Body of pancreas (tissue), 4 donors: ENCODE measurements around the gene MSH2. TPM values are rescaled to one million over a fixed set of nuclear protein-coding genes. Genes with fewer than 3 reads are reported as not detected.
"Not testable (repeated sequence)": the region's sequence is repeated elsewhere in the genome, so short reads cannot be mapped to it uniquely, and the experiment has no call there.

ENCODE experiments used
- ATAC-seq: fragments of 150-250 bp; one replicate; pipeline ENCODE4 v1.9.1; 2016
- DNase-seq, 4 donors: peaks; one replicate each; pipeline ENCODE4 v3.0.0-alpha.2; 2019
- H3K27ac ChIP-seq, 4 donors: fragments of 200-600 bp; sonication (generic); 1 replicate in 3 of 4; 2 replicates in 1 of 4; pipeline versions ENCODE4 v1.5.1 to v1.6.1; 2016 to 2019; ENCODE audit warnings: mild to moderate bottlenecking in 1 of 4, mixed read lengths in 1 of 4, moderate library complexity in 1 of 4
- H3K27me3 ChIP-seq, 2 donors: fragments of 200-600 bp; sonication (generic); one replicate each; pipeline ENCODE4 v1.6.0; 2016; ENCODE audit warnings: mild to moderate bottlenecking in 1 of 2
- H3K36me3 ChIP-seq, 2 donors: fragments of 200-600 bp; sonication (generic); replicated peaks in 1 of 2; 2 replicates each; pipeline ENCODE4 v1.5.1; 2016; ENCODE audit warnings: low read depth in 2 of 2; ENCODE audit not compliant: insufficient read depth in 1 of 2
- H3K4me1 ChIP-seq: fragments of 200-600 bp; sonication (generic); one replicate; pipeline ENCODE4 v1.6.0; 2016
- H3K4me3 ChIP-seq, 2 donors: fragments of 200-600 bp; sonication (generic); 1 replicate in 1 of 2; 2 replicates in 1 of 2; pipeline ENCODE4 v1.5.1; 2016 to 2019
- H3K9me3 ChIP-seq, 3 donors: fragments of 200-600 bp; sonication (generic); 1 replicate in 2 of 3; 2 replicates in 1 of 3; pipeline ENCODE4 v1.5.1; 2016
- POLR2A ChIP-seq, 3 donors: fragments of 450-650 bp; IDR thresholded peaks; one replicate each; pipeline ENCODE4 v1.6.1; 2016; ENCODE audit warnings: antibody characterized with exemption in 3 of 3, mild to moderate bottlenecking in 2 of 3
- WGBS, 2 donors: methylation state at CpG; one replicate each; pipeline ENCODE4 v1.1.5; 2017; 5-methylcytosine and 5-hydroxymethylcytosine counted together
- intact Hi-C: fragments of 100-400 bp; cut with DNase I; formaldehyde crosslinking; loops from one replicate; pipeline ENCODE4 v1.15.1; 2023
- total RNA-seq, 2 donors: library from RNA; depleted of rRNA; stranded (reverse); fragments of >200 nt; gene quantifications; one replicate each; pipeline ENCODE4 v1.1.0, GENCODE V29; 2016
- TF ChIP-seq, protein P1 (sequence below), 7 experiments: fragments of 450-650 bp in 4 of 7; fragments of 200-600 bp in 3 of 7; sonication (generic) in 3 of 7; IDR thresholded peaks; one replicate each; pipeline ENCODE4 v1.5.1; 2016 to 2019; ENCODE audit warnings: antibody characterized with exemption in 7 of 7

The MSH2 gene
- total RNA-seq, 2 donors from 2014 or later = 9.9 TPM

DNA sequence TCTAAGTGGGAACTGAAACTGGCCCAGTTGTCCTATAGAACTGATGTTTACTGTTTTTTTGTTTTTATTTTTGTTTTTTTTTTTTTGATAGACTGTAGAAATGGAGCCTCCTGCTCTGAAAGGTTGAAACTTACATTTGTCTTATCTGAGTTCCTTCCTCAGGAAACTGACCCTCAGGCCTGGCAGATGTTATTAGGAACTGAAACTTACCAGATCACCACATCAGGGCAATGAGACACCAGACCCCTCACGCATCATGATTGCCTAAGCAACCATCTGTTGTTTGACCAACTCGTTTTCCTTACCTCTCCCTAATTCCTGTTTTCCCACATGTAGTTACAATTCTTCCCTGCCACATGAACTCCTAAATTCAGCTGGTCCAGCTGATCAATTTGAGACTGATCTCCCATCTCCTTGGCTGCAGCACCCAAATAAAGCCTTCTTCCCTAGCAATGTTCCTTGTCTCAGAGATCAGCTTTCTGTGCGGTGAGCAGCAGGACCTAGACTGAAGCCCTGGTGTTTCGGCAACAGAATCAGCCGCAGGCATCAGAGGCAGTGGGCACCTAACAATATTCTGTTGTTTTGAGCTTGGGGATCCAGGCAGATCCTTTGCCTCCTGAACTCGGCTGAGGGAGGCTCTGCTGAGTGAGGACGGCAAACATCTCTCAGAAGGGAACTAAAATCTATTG lies 96.8 kb downstream of the MSH2 start:
- Histone ChIP-seq H3K27ac (no peak overlapping the region), H3K4me1 (no peaks in the 10 kb centered on the region), H3K9me3 (peaks cover 0 to 6% (median 0%) of the 10 kb centered on the region in 3 donors), H3K27me3 (no peaks in the 10 kb centered on the region), H3K4me3 (no peak overlapping the region), H3K36me3 (no peaks in the 10 kb centered on the region)
- WGBS, 2 donors = 89 to 91% methylated on average over 7 of the region's 7 CpGs
- DNase-seq = no peak
- TF ChIP-seq POLR2A (IDR thresholded peaks at IDR 0.05) = no peak
- TF ChIP-seq, protein P1, sequence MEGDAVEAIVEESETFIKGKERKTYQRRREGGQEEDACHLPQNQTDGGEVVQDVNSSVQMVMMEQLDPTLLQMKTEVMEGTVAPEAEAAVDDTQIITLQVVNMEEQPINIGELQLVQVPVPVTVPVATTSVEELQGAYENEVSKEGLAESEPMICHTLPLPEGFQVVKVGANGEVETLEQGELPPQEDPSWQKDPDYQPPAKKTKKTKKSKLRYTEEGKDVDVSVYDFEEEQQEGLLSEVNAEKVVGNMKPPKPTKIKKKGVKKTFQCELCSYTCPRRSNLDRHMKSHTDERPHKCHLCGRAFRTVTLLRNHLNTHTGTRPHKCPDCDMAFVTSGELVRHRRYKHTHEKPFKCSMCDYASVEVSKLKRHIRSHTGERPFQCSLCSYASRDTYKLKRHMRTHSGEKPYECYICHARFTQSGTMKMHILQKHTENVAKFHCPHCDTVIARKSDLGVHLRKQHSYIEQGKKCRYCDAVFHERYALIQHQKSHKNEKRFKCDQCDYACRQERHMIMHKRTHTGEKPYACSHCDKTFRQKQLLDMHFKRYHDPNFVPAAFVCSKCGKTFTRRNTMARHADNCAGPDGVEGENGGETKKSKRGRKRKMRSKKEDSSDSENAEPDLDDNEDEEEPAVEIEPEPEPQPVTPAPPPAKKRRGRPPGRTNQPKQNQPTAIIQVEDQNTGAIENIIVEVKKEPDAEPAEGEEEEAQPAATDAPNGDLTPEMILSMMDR (IDR thresholded peaks at IDR 0.05) = no peak
- intact Hi-C loops = no loop called here
- no peak for ATAC-seq

DNA sequence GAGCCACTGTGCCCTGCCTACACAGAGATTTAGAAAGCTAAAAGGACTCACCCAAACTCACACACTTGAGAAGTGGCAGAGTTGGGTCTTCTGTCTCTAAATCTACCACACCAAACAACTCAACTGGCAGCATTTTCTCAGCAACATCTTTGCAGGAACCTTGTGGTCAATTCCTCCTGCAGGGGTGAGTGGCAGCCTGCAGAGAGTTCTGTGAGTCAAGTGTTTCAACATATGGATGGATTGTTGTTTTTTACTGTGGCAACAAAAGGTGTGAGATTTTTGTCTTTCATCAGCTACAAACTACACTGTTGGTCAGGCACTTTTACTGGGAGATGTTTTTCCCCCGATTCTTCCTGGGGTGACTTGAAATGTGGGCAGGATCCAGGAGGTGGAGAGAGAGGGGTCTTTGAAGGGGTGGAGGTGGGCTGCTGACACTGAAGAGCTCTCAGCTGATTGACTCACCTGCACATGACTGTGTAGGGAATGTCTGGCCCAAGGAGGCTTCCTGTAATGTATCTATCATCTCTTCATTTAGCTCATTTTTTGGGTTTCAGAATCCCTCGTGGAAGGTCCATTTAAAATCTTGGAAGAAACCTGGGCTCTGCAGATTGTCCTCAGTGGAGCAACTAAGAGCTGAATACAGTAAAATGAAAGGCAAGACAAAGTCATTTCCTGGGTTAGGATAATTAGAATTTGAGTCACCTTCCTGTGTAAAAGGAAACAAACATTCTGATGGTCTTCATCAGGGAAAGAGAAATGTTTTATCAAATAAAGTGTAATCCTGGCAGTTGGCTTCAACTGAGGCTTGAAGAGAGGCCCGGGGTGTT lies 98.6 kb downstream of the MSH2 start:
- H3K9me3 ChIP-seq = peaks cover 0 to 10% (median 0%) of the 10 kb centered on the region in 3 donors

DNA sequence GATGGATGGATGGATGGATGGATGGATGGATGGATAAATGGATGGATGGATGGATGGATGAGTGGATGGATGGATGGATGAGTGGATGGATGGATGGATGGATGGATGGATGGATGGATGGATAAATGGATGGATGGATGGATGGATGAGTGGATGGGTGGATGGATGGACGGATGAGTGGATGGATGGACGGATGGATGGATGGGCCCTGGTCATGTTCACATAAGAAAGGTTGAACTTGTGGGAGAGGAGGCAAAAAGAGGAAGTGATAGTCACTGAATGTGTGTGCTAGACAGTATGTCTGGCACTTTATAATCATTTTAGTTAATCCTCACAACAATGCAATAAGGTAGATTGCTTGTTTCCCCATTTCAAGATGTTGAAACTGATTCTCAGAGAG lies 99.5 kb downstream of the MSH2 start:
- DNase-seq, H3K4me3 ChIP-seq, ATAC-seq, H3K27me3 ChIP-seq, H3K4me1 ChIP-seq, H3K27ac ChIP-seq, H3K9me3 ChIP-seq, intact Hi-C loops, H3K36me3 ChIP-seq: not testable (repeated sequence)
- WGBS, 2 donors = 57% methylated on average over 2 of the region's 2 CpGs

More for the DNA sequence above, 98.6 kb downstream of the MSH2 start:
- no peak for ATAC-seq
- no peaks in the 10 kb centered on the region for H3K4me1 ChIP-seq
- intact Hi-C loops = no loop called here
- H3K27ac ChIP-seq = no peak overlapping the region
- H3K27me3 ChIP-seq = no peaks in the 10 kb centered on the region
- no peaks in the 10 kb centered on the region for H3K36me3 ChIP-seq
- H3K4me3 ChIP-seq = no peak overlapping the region
- 49 to 63% methylated on average over 3 of the region's 3 CpGs for WGBS, 2 donors
- TF ChIP-seq POLR2A (IDR thresholded peaks at IDR 0.05) = no peak
- TF ChIP-seq, protein P1 (IDR thresholded peaks at IDR 0.05) = no peak
- no peak for DNase-seq

DNA sequence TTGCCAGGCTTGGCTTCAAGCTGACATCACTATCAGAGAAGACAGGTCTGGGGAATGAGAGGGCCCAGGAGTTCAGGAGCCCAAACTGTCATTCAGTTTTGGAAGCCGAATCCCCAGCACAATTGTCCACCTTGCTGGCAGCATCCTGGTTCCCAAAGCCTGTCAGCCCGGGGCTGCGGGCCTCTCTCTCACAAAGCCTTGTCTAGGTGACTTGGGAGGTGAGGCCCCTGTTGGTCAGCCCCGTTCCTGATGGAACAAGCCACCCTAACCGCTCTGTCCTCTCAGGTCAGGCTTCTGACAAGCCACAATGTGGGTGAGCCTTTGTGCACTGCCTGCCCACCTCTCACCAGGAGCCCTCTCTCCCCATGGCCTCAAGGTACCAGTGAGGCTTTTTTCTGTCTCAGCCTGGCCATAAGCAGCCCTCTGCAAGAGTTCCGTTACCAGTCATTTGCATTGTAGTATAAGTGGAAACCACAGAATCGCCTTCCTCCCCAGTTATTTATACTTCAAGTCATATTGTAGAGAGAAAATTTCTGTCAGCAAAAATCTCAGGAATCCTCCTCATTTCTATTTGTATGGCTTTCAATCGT lies 100.6 kb downstream of the MSH2 start:
- H3K36me3 ChIP-seq = no peaks in the 10 kb centered on the region
- no peak overlapping the region for H3K4me3 ChIP-seq
- 82 to 84% methylated on average over 6 to 8 of the region's 8 CpGs for WGBS, 2 donors
- DNase-seq (no peak), ATAC-seq (no peak)
- H3K4me1 ChIP-seq = no peaks in the 10 kb centered on the region
- TF ChIP-seq, protein P1 (IDR thresholded peaks at IDR 0.05) = no peak
- no peak for TF ChIP-seq POLR2A (IDR thresholded peaks at IDR 0.05)
- H3K27me3 ChIP-seq = no peaks in the 10 kb centered on the region
- peaks cover 0 to 10% (median 0%) of the 10 kb centered on the region in 3 donors for H3K9me3 ChIP-seq
- H3K27ac ChIP-seq = no peak overlapping the region
- intact Hi-C loops = no loop called here

DNA sequence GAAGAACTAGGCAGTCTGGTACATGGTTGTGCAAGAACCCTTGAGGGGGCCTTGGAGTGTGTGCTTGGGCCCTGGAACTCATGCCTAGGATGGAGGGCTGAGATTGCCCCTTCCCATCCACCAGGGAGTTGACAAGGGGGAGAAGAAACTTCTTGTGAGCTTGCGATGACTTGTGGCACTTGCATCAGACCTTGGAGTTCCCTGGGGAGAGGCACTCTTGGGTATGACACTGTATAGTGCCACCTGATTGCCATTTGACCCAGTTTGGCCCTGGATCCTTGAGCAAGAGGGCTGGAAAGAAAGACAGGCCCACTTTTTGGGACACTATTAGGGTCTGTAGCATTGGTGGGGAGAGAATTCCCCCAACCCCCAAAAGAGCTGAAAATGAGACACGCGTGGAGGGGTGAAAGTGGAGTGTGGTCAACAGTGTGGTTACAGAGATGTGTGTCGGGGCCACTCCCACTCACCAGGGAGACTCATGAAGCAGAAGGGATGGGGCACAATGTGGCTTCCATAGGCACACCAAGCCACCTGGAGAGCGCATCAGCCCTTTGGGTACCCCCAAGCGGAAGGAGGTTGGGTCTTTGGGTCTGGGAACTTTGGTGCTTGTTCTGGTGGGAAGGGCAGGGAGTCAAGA lies 101.3 kb downstream of the MSH2 start:
- whole genome bisulfite sequencing, 2 donors = 89 to 90% methylated on average over 6 of the region's 6 CpGs
- H3K27me3 ChIP-seq = no peaks in the 10 kb centered on the region
- DNase-seq = no peak
- no peaks in the 10 kb centered on the region for H3K4me1 ChIP-seq
- no peak for ATAC-seq
- no peaks in the 10 kb centered on the region for H3K36me3 ChIP-seq
- no peak overlapping the region for H3K4me3 ChIP-seq
- TF ChIP-seq POLR2A (IDR thresholded peaks at IDR 0.05) = no peak
- TF ChIP-seq, protein P1 (IDR thresholded peaks at IDR 0.05) = no peak
- intact Hi-C loops = no loop called here
- H3K27ac ChIP-seq = no peak overlapping the region
- peaks cover 0 to 10% (median 0%) of the 10 kb centered on the region in 3 donors for H3K9me3 ChIP-seq
